T1000 (cell line): Measurements from ENCODE around the gene NEUROG1.
A peak's percentile ranks its signal among the peaks of the same experiment; 100 is the strongest.

Experiments
- DNase-seq: peaks from one replicate; lab custom pipeline; 2025; ENCODE audit warnings: mixed read lengths; lab: John Stamatoyannopoulos, UW

NEUROG1 gene

GRCh38 chr5:135493406-135494180 lies 42.2 kb downstream of the NEUROG1 start:
- DNase-seq = peak; percentile 10

DNA sequence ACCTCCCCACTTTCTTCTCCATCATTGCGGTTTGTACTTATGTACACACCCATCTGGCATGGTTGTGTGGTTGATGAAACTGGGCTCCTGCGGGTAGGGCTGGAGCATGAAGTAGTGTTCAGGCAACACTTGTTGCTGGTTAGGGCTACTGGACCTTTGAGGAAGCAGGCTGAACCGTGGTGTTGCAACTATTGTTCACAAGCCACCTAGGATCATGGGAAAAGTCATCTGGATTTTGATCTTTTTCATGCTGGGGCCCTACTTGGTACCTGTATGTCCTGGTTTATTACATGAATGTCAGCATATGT lies 43.5 kb downstream of the NEUROG1 start:
- no peak for DNase-seq

- DNase-seq = no peak
Observed at GRCh38 chr5:135491552-135492318, 44.0 kb downstream of the NEUROG1 start.

- no peak for DNase-seq
Observed at GRCh38 chr5:135491038-135491551, 44.7 kb downstream of the NEUROG1 start.

- DNase-seq = no peak
Observed at GRCh38 chr5:135490245-135491037, 45.3 kb downstream of the NEUROG1 start.

- DNase-seq = no peak
Observed at GRCh38 chr5:135489466-135490244, 46.1 kb downstream of the NEUROG1 start.

DNA sequence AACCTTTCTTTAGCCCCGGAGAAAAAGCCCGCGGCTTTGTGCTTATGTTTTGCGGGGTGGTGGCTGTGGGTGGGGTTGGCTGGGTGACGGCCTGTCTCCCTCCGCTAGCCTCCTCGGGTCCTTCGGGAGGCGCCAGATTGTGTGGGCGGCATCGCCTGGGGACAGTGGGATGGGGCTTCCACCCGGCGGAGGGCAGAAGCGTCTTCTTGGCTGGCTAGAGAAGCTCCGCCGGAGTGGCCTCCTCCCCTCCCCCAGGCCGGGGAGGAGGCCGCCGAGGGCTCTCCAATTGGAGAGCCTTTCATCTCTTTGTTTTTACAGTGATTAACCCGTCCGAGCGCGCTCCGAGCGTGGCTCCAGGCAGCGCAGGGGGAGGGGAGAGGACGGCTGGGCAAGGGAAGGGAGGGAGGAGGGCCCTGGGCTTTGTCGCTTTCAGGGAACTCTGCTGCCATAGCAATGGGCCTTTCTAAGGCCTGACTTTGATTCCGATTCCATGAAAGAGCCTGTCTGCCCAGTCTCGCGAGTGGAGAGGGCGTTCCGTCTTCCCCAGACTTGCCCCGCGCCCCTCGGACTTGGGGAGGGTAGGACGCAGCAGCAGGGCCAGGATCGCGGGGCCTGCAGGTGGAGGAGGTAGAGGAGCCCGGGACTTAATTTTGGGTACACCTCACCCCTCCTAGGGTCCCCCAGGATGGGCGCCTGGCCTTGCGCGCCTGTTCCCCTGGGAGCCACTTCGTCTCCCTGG lies 46.9 kb downstream of the NEUROG1 start:
- peak; percentile 80 for DNase-seq

DNA sequence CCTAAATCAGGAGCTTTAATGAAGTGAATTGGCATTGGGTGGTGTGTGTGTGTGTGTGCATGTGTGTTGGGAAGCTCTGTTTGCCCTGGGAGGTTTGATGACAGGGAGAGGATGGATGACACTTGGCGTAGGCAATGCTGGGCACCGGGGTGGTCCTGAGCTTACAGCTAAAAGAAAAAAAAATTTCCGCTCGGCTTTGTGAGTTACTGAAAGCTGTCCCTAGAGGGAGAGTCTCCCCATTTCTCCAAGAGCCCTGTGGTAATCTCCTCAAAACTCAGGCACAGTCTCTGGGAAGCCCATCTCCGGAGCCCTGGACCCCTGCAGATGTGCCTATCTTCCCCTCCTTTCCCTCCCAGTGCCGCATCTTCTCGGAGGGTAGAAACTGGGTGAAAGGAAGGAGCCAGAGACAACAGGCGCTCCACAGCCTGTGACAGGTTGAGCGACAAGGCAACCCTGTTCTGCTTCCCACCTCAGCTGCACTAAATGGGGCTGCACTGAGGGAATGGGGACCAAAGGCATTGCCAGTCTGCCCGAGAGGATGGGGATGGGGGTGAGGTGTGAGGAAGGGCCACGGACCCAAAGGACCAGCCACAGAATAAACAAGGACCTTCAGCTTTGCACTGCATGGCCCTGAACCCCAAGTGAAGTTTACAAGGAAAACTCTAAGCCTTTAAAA lies 47.8 kb downstream of the NEUROG1 start:
- no peak for DNase-seq

- DNase-seq = no peak
Observed at GRCh38 chr5:135487037-135487395, 48.7 kb downstream of the NEUROG1 start.

DNA sequence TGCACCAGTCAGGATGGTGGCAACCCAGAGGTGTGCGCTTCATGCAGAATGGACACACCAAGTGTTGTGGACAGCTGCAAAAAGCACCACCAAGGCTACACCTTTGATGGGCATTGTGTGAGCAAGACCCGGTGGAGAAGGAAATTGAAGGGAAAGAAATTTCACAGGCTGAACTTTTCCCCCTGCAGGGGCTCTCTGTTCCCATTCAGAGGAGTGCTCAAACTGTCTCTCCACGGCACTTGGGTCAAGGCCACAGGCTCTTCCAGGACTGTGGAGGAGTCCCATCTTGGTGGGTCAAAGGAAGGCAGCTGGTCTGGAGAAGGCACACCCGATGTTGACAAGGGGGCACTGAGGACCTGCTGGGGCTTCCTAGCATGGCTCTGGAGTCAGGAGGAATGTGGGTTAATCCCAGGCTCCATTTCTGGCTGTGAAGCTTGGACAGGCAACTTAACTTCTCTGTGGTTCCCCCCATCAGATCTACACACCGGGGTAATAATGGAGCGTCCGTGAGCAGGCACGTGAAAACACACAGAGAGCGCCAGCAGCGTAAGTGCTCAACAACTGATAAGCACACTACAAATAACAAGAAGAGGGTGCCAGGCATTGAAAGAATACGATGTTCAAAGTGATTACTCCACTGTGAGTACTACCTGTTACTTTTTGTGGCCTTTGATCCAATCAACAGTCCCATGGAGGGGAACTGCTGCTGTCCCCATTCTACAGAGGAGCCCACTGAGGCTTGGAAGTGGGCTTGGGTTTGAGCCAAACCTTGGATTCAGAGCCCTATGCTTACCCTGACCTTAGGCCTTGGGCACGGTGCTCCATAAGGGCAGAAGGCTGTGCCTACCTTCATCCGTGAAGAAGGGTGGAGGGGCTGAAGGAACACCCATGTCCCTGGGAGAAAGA lies 49.4 kb downstream of the NEUROG1 start:
- DNase-seq = no peak

DNA sequence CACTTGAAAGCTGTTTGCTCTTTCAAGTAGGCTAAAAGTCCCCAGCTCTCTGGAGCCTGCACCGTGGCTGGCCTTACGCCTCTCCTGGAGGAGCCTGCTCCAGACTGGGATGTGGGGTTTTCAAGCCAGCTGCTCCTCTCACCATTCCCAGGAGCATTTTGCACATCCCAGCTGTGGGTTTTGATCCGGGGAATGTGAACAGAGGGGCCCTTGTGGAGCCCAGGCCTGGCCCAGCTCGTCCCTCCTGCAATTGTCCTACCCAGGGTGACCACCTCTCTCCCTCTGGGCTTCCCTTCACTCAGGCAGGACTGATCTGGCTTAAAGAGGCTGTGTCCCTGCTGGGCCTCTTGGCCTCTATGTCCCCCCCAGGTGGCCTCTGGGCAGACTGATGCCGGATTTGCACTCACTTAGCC lies 51.1 kb downstream of the NEUROG1 start:
- no peak for DNase-seq
